Measurements from ENCODE around the gene NR6A1. TPM values are rescaled to one million over a fixed set of nuclear protein-coding genes. Genes with fewer than 3 reads are reported as not detected.

The NR6A1 gene
- polyA plus RNA-seq, 2 of the 4 experiments (the other 2 are of a cell fraction), result 1.7 to 3.3 TPM

GRCh38 chr9:124621371-124622328 is 149.5 kb downstream of the NR6A1 start:
- H3K4me2 ChIP-seq, result no peak overlapping the region
- ChIA-PET POLR2A (no interaction called here), CTCF (interaction anchor here (0.6 to 7.3 kb wide), 5 partner anchors 25 to 289 kb away, joined by 3 to 53 read pairs (median 3); no protein-coding TSS in a partner anchor)

GRCh38 chr9:124618476-124618875 is 152.6 kb downstream of the NR6A1 start:
- no peak overlapping the region for H3K4me3 ChIP-seq

More at GRCh38 chr9:124621371-124622328, 149.5 kb downstream of the NR6A1 start:
- H3K9me3 ChIP-seq, result no peaks in the 10 kb centered on the region
- ATAC-seq (no peak), DNase-seq (ENCODE audit: low read depth in 1 of 2, low spot score in 1 of 2) (no peak), FAIRE-seq (no peak)
- no peak overlapping the region for H3K27ac ChIP-seq
- no peak overlapping the region for H3K4me3 ChIP-seq
- H3K4me1 ChIP-seq, result peaks cover 19% of the 10 kb centered on the region
- 83% methylated on average over 11 of the region's 11 CpGs for WGBS (ENCODE audit: missing lambda C conversion rate)
- TF ChIP-seq EP300 (IDR thresholded peaks at IDR 0.05) (no peak), ZC3H11A (IDR thresholded peaks at IDR 0.05) (no peak), EHF (CRISPR knock-in tag; IDR thresholded peaks at IDR 0.05) (no peak), ELK1 (IDR thresholded peaks at IDR 0.05; ENCODE audit: low read depth, low read length) (no peak), EHMT2 (IDR thresholded peaks at IDR 0.05; ENCODE audit: low read depth) (no peak), TFCP2L1 (CRISPR knock-in tag; IDR thresholded peaks at IDR 0.05) (no peak), ATOH8 (CRISPR knock-in tag; IDR thresholded peaks at IDR 0.05; ENCODE audit: low read depth) (no peak), CBX2 (IDR thresholded peaks at IDR 0.05; ENCODE audit: borderline replicate concordance, low read depth) (no peak), ESRRA (IDR thresholded peaks at IDR 0.05; ENCODE audit: borderline replicate concordance, low read length) (no peak), NFE2L2 (conservative IDR thresholded peaks at IDR 0.05; ENCODE audit: low read length) (no peak), USF2 (IDR thresholded peaks at IDR 0.05) (no peak)

GRCh38 chr9:124617477-124618141 is 153.5 kb downstream of the NR6A1 start:
- CTCF ChIA-PET, result interaction anchor here (0.6 to 8.6 kb wide), 76 partner anchors 11 to 236 kb away, joined by 3 to 235 read pairs (median 6); partner anchors contain the start of genes NR6A1, OLFML2A and WDR38
- Histone ChIP-seq H3K4me1 (peaks cover 15% of the 10 kb centered on the region), H3K4me2 (peak overlapping the region; percentile 70), H3K27ac (peak overlapping the region; percentile 28 to 70; a peak in 4 of 6 replicates), H3K9me3 (no peaks in the 10 kb centered on the region), H3K4me3 (no peak overlapping the region)
- FAIRE-seq, result no peak
- DNase-seq (ENCODE audit: low read depth in 1 of 2, low spot score in 1 of 2), result peak; percentile 78 to 87
- 2% methylated on average over 3 of the region's 3 CpGs for WGBS (ENCODE audit: missing lambda C conversion rate)
- POLR2A ChIA-PET, result interaction anchor here (0.6 to 1.3 kb wide), 2 partner anchors 42 to 64 kb away, joined by 4 to 7 read pairs; no protein-coding TSS in a partner anchor
- ATAC-seq, result peak; percentile 98 to 99
- no peak for TF ChIP-seq MAFK (IDR thresholded peaks at IDR 0.05; ENCODE audit: partially characterized antibody)
- no peak for TF ChIP-seq MAZ (IDR thresholded peaks at IDR 0.05; ENCODE audit: borderline replicate concordance, low read depth, low read length)
- no peak for TF ChIP-seq KDM1A (IDR thresholded peaks at IDR 0.05; ENCODE audit: low read depth)
- TF ChIP-seq JUNB (IDR thresholded peaks at IDR 0.05), result no peak
- no peak for TF ChIP-seq RNF2 (IDR thresholded peaks at IDR 0.05; ENCODE audit: borderline replicate concordance, low read depth)
- TF ChIP-seq MYC (IDR thresholded peaks at IDR 0.05; ENCODE audit: borderline replicate concordance, low read length), result no peak
- TF ChIP-seq FOSL2 (IDR thresholded peaks at IDR 0.05), result no peak
- TF ChIP-seq FOSL2 (CRISPR knock-in tag; IDR thresholded peaks at IDR 0.05), result no peak
- TF ChIP-seq ATOH8 (CRISPR knock-in tag; IDR thresholded peaks at IDR 0.05; ENCODE audit: low read depth), result no peak
- TF ChIP-seq NPAS2 (CRISPR knock-in tag; IDR thresholded peaks at IDR 0.05; ENCODE audit: borderline replicate concordance), result no peak
- no peak for TF ChIP-seq CHD2 (IDR thresholded peaks at IDR 0.05; ENCODE audit: low read length, partially characterized antibody)
- TF ChIP-seq RAD21 (conservative IDR thresholded peaks at IDR 0.05 in 1 of 2, IDR thresholded peaks at IDR 0.05 in 1 of 2), result peak; percentile 95 to 98
- TF ChIP-seq ZSCAN20 (CRISPR knock-in tag; IDR thresholded peaks at IDR 0.05), result no peak

More at GRCh38 chr9:124618476-124618875, 152.6 kb downstream of the NR6A1 start:
- Histone ChIP-seq H3K27ac (peak overlapping the region; percentile 28 to 70; a peak in 4 of 6 replicates), H3K4me2 (peak overlapping the region; percentile 70), H3K4me1 (peaks cover 15% of the 10 kb centered on the region), H3K9me3 (no peaks in the 10 kb centered on the region)
- ATAC-seq (peak; percentile 19 to 40; a peak in 3 of 6 replicates), FAIRE-seq (no peak), DNase-seq (ENCODE audit: low read depth in 1 of 2, low spot score in 1 of 2) (peak in 1 of 2 experiments; percentile 9)
- WGBS (ENCODE audit: missing lambda C conversion rate), result 12% methylated on average over 3 of the region's 3 CpGs
- TF ChIP-seq USF2 (IDR thresholded peaks at IDR 0.05), result no peak
- TF ChIP-seq FOSL2 (IDR thresholded peaks at IDR 0.05), result no peak
- 0 out of 2 replicates have a peak, but pooled peaks have one; percentile 40 for TF ChIP-seq FOSL2 (CRISPR knock-in tag; IDR thresholded peaks at IDR 0.05)
- no peak for TF ChIP-seq NR3C1 (IDR thresholded peaks at IDR 0.05)
- ChIA-PET POLR2A (no interaction called here), CTCF (interaction anchor here (0.7 to 8.6 kb wide), 40 partner anchors 10 to 235 kb away, joined by 3 to 235 read pairs (median 9); partner anchors contain the start of genes NR6A1, OLFML2A and WDR38)

Measured in A549 (cell line).